ENCODE measurements around the gene PODNL1. TPM values are rescaled to one million over a fixed set of nuclear protein-coding genes. Genes with fewer than 3 reads are reported as not detected.

PODNL1 gene, protein sequence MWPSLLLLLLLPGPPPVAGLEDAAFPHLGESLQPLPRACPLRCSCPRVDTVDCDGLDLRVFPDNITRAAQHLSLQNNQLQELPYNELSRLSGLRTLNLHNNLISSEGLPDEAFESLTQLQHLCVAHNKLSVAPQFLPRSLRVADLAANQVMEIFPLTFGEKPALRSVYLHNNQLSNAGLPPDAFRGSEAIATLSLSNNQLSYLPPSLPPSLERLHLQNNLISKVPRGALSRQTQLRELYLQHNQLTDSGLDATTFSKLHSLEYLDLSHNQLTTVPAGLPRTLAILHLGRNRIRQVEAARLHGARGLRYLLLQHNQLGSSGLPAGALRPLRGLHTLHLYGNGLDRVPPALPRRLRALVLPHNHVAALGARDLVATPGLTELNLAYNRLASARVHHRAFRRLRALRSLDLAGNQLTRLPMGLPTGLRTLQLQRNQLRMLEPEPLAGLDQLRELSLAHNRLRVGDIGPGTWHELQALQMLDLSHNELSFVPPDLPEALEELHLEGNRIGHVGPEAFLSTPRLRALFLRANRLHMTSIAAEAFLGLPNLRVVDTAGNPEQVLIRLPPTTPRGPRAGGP
- not detected in 2 replicates for total RNA-seq (2016; rRNA removed; fragmentation: Illumina TruSeq; extraction: Trizol)
- not detected in 2 replicates for total RNA-seq (2016; cell fraction: cytosol; rRNA removed; fragmentation: Illumina TruSeq; extraction: Trizol; ENCODE audit: low read depth)
- not detected in 2 replicates for total RNA-seq (2016; cell fraction: insoluble cytoplasmic fraction; rRNA removed; fragmentation: Illumina TruSeq; extraction: Trizol)
- total RNA-seq (2016; cell fraction: membrane; rRNA removed; fragmentation: Illumina TruSeq; extraction: Trizol), result 0.17 TPM in 1 of 2 replicates, not detected in the other
- total RNA-seq (2016; cell fraction: nucleus; rRNA removed; fragmentation: Illumina TruSeq; extraction: Trizol), result not detected in 2 replicates
- 0.18 TPM in 1 of 2 replicates, not detected in the other for polyA plus RNA-seq (2011; rRNA removed)
- 0.15 TPM in 1 of 2 replicates, not detected in the other for polyA plus RNA-seq (2011; cell fraction: cytosol; rRNA removed)
- 0.26 TPM in 2 replicates for polyA plus RNA-seq (2011; cell fraction: nucleus; rRNA removed)
- 0.19 and 0.24 TPM in 2 replicates for polyA plus RNA-seq (2012)
- polyA plus RNA-seq (2016; cell fraction: cytosol; fragmentation: Illumina TruSeq; extraction: Trizol; ENCODE audit: low read depth), result not detected in 2 replicates
- not detected in 2 replicates for polyA plus RNA-seq (2016; cell fraction: insoluble cytoplasmic fraction; fragmentation: Illumina TruSeq; extraction: Trizol; ENCODE audit: low read depth)
- not detected in 2 replicates for polyA plus RNA-seq (2016; cell fraction: membrane; fragmentation: Illumina TruSeq; extraction: Trizol; ENCODE audit: low read depth)
- not detected in 2 replicates for polyA plus RNA-seq (2016; cell fraction: nucleus; fragmentation: Illumina TruSeq; extraction: Trizol; ENCODE audit: insufficient read depth, low read depth)
- 0.54 TPM in 1 of 2 replicates, not detected in the other for polyA minus RNA-seq (2011; rRNA and poly(A)+ RNA removed; ENCODE audit: low replicate concordance)
- polyA minus RNA-seq (2011; cell fraction: cytosol; rRNA and poly(A)+ RNA removed), result not detected in 2 replicates
- not detected in 2 replicates for polyA minus RNA-seq (2011; cell fraction: nucleus; rRNA and poly(A)+ RNA removed)
- percentile 10 among the genes with signal in this experiment for Bru-seq, nascent RNA
- percentile 5 among the genes with signal in this experiment for BruChase-seq, experiment 1, labeled RNA remaining after a 6-hour chase
- not detected for BruChase-seq, experiment 2, labeled RNA remaining after a 2-hour chase
- long read RNA-seq, experiment 1, result 0 reads
- long read RNA-seq, experiment 2, partial matches to known transcripts, result 0 of 1 reads
- long read RNA-seq, experiment 2, other reads (novel, unspliced or antisense), result 1 of 1 reads

DNA sequence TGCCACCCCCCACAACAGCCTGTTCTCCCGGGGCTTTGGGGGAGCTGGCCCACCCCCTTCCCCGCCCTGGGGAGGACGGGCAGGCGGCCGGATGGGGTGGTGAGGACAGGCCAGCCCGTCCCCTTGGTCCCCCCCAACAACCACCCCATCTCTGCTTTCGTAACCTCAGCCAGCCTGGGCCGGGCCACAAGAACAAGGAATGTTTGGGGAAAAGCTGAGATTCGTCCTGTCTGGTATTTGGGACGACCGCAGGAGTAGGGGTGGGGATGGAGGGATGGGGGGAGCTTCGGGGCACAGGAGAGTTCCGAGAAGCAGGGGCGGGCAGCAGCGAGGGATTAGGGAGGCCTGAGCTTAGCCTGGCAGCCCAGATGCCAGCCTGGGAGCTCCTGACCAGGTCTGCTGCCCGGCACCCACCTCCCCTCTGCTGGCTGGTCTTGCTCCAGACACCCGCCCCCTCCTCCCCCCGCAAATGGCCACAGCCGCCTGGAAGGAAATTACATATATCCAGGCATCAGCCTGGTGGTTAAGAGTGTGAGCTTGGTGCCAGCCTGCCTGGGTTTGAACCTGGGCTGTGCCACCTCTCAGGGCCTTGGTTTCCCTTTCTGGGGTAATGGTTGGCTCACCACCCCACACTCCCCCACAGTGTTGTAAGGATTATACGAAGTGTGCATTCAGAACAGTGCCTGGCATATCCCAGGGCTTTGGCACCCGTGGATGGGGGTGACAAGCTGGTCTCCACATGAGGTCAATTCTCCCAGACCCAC lies at the start of gene PODNL1:
TSS of gene PODNL1 (minus strand) at position 117 of the 764 bp plus-strand sequence. CDS start 236 bp downstream, outside the sequence.
- H2AFZ ChIP-seq (ENCODE audit: low read length), result no peak within 1 kb of the TSS
- H3K4me2 ChIP-seq (ENCODE audit: low read depth, low read length), result peak within 1 kb of the TSS; percentile 32
- H3K27ac ChIP-seq (ENCODE audit: extremely low read length, insufficient read depth, low read length), result no peak within 1 kb of the TSS
- TF ChIP-seq SP1 (IDR thresholded peaks at IDR 0.05) (no peak), SP1 (CRISPR knock-in tag; IDR thresholded peaks at IDR 0.05) (no peak), SIN3A (IDR thresholded peaks at IDR 0.05; ENCODE audit: borderline replicate concordance, low read depth, low read length) (no peak), WIZ (CRISPR knock-in tag; IDR thresholded peaks at IDR 0.05) (no peak), KLF12 (CRISPR knock-in tag; IDR thresholded peaks at IDR 0.05; ENCODE audit: borderline replicate concordance) (no peak)
- TF ChIP-seq, protein P1, sequence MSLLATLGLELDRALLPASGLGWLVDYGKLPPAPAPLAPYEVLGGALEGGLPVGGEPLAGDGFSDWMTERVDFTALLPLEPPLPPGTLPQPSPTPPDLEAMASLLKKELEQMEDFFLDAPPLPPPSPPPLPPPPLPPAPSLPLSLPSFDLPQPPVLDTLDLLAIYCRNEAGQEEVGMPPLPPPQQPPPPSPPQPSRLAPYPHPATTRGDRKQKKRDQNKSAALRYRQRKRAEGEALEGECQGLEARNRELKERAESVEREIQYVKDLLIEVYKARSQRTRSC (CRISPR knock-in tag; IDR thresholded peaks at IDR 0.05; ENCODE audit: low read depth), result no peak
- TF ChIP-seq, protein P2, sequence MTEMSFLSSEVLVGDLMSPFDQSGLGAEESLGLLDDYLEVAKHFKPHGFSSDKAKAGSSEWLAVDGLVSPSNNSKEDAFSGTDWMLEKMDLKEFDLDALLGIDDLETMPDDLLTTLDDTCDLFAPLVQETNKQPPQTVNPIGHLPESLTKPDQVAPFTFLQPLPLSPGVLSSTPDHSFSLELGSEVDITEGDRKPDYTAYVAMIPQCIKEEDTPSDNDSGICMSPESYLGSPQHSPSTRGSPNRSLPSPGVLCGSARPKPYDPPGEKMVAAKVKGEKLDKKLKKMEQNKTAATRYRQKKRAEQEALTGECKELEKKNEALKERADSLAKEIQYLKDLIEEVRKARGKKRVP (CRISPR knock-in tag; IDR thresholded peaks at IDR 0.05), result no peak
- TF ChIP-seq, protein P3, sequence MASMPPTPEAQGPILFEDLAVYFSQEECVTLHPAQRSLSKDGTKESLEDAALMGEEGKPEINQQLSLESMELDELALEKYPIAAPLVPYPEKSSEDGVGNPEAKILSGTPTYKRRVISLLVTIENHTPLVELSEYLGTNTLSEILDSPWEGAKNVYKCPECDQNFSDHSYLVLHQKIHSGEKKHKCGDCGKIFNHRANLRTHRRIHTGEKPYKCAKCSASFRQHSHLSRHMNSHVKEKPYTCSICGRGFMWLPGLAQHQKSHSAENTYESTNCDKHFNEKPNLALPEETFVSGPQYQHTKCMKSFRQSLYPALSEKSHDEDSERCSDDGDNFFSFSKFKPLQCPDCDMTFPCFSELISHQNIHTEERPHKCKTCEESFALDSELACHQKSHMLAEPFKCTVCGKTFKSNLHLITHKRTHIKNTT (CRISPR knock-in tag; IDR thresholded peaks at IDR 0.05), result no peak
- TF ChIP-seq, protein P4, sequence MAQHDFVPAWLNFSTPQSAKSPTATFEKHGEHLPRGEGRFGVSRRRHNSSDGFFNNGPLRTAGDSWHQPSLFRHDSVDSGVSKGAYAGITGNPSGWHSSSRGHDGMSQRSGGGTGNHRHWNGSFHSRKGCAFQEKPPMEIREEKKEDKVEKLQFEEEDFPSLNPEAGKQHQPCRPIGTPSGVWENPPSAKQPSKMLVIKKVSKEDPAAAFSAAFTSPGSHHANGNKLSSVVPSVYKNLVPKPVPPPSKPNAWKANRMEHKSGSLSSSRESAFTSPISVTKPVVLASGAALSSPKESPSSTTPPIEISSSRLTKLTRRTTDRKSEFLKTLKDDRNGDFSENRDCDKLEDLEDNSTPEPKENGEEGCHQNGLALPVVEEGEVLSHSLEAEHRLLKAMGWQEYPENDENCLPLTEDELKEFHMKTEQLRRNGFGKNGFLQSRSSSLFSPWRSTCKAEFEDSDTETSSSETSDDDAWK (CRISPR knock-in tag; IDR thresholded peaks at IDR 0.05), result no peak
- ChIA-PET CTCF (ENCODE audit: low intra/inter-chr PET ratio, low total read pairs) (no interaction called here), POLR2A (interaction anchor here (0.6 kb wide), 1 partner anchor 480 kb away, joined by 4 read pairs; no protein-coding TSS in a partner anchor)
- ATAC-seq (0 out of 3 replicates have a peak, but pooled peaks have one; percentile 6), FAIRE-seq (no peak), DNase-seq (ENCODE audit: low spot score) (no peak)
- no TSS peak for BruUV-seq (replicated peaks)
- WGBS (ENCODE audit: low lambda C conversion rate), result 3% methylated on average over 13 of the region's 21 CpGs
- H3K79me2 ChIP-seq (ENCODE audit: insufficient read depth, low read length), result no peaks in the 10 kb centered on the region
- no peaks in the 10 kb centered on the region for H3K36me3 ChIP-seq (replicated peaks in 1 of 2; ENCODE audit: control insufficient read depth in 1 of 2, insufficient read depth in 2 of 2, low read length in 2 of 2)
- intact Hi-C loops (cut with micrococcal nuclease; ENCODE audit: unreplicated experiment) (no loop called here), in situ Hi-C loops (cut with HindIII; ENCODE audit: extremely low pct_ligation_motif_present, low pct_unique_long_range_greater_than_20kb) (no loop called here)
- H3K4me3 ChIP-seq (replicated peaks in 1 of 3; ENCODE audit: insufficient read depth in 1 of 3, low read depth in 2 of 3, low read length in 3 of 3), result peak within 1 kb of the TSS in 1 of 3 experiments; percentile 16; a peak in 1 of 6 replicates
- no peaks in the 10 kb centered on the region for H4K20me1 ChIP-seq (ENCODE audit: insufficient read depth, low read length)
- H3K9ac ChIP-seq (ENCODE audit: insufficient read depth, low read depth, low read length), result no peak within 1 kb of the TSS
- H3K4me1 ChIP-seq (ENCODE audit: insufficient read depth, low read length), result peaks cover 12% of the 10 kb centered on the region
- no peaks in the 10 kb centered on the region for H3K9me3 ChIP-seq (ENCODE audit: low read length)
- H3K27me3 ChIP-seq (ENCODE audit: control insufficient read depth in 1 of 2, insufficient read depth in 2 of 2, low read length in 2 of 2), result peaks cover 4 to 17% of the 10 kb centered on the region in 2 experiments; a peak in 3 of 5 replicates
